HG03039 (cell line): ENCODE results near the gene DCAF15.

ENCODE experiments used
- ATAC-seq: cut with Tn5 transposase; IDR thresholded peaks from one replicate; pipeline ENCODE4 v1.9.1; 2021; ENCODE audit warnings: mild to moderate bottlenecking, moderate library complexity; ENCODE audit not compliant: unreplicated experiment

Gene DCAF15

GRCh38 chr19:13929956-13930355, 22.4 kb upstream of the DCAF15 start:
- no peak for ATAC-seq

- ATAC-seq: no peak
Measured at GRCh38 chr19:13930402-13930801, 21.9 kb upstream of the DCAF15 start.

DNA sequence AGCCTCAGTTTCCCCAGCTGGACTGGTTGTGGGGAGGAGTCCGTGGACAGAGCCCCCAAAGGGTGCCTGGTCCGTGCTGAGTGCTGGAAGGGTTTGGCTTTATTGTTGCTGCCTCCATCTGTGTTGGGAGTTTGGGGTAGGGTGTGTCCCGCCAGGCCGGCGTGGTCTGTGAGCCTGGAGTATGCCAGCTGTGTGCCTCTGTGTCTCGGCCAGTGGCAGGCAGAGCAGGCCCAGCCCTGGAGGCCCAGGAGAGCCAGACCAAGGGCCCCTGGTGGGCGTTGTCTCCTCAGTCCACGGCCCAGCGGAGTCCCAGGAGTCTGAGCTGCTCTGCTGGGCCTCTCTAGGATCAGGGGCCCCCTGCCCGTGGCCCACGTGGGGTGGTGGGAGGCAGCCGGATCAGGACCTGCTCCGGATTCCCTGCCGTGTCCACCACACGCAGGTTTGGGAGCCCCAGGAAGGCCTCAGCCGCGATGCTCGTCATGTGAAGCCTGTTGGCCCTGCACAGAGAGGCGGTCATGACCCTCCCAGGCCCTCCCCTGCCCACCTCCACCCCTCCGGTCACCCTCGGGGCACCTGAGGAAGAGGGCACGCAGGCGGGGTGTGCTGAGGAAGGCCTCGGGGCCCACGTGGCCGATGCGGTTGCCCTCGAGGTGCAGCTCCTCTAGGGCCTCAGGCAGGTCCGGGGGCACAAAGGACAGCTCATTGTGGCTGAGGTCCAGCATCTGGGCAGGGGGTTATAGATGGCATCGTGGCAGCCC, 20.7 kb upstream of the DCAF15 start:
- no peak for ATAC-seq

DNA sequence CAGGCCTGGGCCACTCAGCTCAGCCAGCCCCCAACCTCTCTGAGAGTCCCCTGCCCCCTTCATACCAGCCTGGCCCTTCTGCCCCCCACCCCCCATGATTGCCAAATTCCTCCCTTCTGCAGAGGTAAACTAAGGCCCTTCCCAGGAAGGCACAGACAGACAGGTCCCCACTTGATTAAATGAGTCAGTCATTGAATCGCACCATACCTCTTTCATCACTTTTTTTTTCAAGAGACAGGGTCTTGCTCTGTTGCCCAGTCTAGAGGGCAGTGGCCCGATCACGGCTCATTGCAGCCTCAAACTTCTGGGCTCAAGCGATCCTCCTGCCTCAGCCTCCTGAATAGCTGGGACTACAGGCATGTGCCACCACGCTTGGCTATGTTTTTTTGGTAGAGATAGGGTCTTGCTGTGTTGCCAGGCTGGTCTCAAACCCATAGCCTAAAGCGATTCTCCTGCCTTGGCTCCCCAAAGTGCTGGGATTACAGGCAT, 20.1 kb upstream of the DCAF15 start:
- no peak for ATAC-seq

- no peak for ATAC-seq
Measured at GRCh38 chr19:13932911-13933393, 19.4 kb upstream of the DCAF15 start.

DNA sequence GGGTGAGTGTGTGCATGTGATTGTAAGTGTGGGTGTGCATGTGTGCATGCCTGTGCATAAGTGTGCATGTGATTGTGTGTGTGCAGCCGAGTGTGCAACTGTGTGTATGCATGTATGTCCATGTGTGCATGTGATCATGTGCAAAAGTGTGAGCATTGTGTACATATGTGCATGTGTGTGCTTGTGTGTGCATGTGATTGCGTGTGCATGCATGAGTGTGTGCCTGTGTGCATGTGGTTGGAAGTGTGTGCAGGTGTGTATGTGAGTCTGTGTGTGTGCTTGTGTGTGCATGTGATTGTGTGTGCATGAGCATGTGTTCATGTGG, 17.6 kb upstream of the DCAF15 start:
- ATAC-seq: no peak

GRCh38 chr19:13935765-13936510, 16.4 kb upstream of the DCAF15 start:
- ATAC-seq: no peak

DNA sequence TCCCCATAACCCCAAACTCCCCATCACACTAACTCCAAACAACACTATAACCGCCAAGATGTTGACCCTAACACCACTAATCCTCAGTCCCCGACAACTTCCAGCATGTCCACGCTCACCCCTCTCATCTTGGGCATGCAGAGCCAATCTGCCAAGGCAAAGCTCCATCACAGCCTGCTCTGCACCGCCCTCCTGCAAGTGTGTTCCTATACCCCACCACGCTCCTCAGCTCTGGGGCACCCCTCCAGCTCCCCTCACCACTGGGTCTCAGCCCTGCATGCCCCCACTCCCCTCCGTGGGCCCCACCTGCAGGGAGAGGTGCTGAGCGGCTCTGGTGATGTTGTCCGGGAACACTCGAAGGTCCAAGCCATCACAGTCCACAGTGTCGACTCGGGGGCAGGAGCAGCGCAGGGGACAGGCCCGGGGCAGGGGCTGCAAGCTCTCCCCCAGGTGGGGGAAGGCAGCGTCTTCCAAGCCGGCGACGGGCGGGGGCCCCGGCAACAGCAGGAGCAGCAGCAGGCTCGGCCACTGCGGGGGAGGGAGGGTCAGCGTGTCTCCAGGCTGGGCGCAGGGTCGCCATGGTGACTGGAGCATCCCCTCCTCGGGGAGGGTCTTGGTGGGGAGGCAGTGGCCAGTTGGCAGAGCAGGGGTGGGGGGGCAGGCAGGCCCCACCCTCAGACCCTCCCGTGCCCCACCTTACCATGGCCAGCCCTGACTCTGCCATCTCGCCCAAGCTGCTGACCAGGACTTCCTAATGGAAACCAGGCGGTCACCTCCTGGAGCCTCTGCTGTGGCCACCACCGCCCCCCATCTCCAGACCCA, 14.6 kb upstream of the DCAF15 start:
- no peak for ATAC-seq

DNA sequence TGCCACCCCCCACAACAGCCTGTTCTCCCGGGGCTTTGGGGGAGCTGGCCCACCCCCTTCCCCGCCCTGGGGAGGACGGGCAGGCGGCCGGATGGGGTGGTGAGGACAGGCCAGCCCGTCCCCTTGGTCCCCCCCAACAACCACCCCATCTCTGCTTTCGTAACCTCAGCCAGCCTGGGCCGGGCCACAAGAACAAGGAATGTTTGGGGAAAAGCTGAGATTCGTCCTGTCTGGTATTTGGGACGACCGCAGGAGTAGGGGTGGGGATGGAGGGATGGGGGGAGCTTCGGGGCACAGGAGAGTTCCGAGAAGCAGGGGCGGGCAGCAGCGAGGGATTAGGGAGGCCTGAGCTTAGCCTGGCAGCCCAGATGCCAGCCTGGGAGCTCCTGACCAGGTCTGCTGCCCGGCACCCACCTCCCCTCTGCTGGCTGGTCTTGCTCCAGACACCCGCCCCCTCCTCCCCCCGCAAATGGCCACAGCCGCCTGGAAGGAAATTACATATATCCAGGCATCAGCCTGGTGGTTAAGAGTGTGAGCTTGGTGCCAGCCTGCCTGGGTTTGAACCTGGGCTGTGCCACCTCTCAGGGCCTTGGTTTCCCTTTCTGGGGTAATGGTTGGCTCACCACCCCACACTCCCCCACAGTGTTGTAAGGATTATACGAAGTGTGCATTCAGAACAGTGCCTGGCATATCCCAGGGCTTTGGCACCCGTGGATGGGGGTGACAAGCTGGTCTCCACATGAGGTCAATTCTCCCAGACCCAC, 13.8 kb upstream of the DCAF15 start, which contains the start of gene PODNL1:
PODNL1 (minus strand) TSS at position 117 of the 764 bp plus-strand sequence. CDS start 236 bp downstream, outside the sequence.
- ATAC-seq: no peak

DNA sequence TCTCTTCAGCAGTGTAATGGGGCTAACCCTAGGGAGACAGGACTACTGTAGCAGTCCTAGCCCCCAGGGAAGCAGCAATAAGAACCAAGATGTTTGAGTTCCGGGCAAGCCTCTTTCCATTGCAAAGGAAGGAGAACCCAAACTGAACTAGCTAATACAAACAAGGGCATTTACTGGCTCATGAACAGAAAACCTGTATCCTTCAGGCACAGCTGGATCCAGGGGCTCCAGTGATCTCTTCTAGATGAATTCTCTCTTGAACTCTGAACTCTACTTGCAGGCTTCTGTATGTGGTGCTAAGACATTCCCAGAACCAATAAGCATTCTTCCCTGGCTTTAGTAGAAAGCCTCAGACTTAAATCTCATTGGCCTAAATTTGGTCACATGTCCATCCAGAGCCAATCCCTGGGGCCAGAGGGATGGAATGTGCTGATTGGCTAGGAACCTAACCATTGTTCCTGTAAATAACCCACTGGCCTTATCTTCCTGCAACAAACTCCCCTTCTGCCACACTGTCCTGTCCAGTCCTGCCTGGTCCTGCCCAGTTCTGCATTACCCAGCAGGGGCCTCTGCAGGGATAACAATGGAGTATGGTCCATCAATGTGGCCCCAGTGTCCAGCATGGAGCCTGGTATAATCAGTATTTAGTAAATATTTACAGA, 10.2 kb upstream of the DCAF15 start:
- no peak for ATAC-seq

DNA sequence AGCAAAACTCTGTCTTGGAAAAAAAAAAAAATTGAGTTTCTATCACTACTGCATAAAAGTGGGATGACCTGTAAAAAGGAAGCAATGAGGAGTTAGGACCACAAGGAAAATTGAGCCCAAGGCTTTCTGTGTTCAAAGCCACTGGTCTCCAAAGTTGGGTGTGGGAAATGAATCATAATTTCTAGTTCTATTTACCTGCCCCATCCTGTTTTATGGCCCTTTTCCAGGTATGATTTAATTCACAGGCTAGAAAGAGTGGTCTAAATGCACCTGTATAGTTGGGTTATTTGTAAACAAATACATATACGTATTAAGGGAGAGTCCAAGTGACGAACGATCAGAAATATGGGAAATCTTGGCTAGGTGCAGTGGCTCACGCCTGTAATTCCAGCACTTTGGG, 5.9 kb upstream of the DCAF15 start:
- no peak for ATAC-seq

GRCh38 chr19:13951043-13951442, 1.3 kb upstream of the DCAF15 start:
- ATAC-seq: no peak

DNA sequence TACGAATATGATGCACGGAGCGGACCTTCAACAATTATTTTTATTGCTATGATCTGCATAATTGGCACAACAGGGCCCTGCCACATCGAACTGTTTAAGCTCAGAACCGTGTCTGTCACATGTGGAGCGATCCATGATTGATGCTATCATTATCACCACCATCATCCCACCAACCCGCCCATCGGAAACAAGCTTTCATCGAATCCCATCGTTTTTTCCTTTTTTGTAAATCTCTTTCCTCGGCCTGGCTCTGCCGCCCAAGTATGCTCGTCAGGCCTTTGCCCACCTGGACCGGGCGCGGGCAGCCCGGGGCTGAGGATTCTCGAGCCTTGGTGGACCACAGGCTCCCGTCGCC, 533 bp upstream of the DCAF15 start:
- no peak for ATAC-seq

- ATAC-seq: no peak
Measured at GRCh38 chr19:13952931-13953531, 722 bp downstream of the DCAF15 start.

- ATAC-seq: no peak
Measured at GRCh38 chr19:13954185-13954584, 1.9 kb downstream of the DCAF15 start.

DNA sequence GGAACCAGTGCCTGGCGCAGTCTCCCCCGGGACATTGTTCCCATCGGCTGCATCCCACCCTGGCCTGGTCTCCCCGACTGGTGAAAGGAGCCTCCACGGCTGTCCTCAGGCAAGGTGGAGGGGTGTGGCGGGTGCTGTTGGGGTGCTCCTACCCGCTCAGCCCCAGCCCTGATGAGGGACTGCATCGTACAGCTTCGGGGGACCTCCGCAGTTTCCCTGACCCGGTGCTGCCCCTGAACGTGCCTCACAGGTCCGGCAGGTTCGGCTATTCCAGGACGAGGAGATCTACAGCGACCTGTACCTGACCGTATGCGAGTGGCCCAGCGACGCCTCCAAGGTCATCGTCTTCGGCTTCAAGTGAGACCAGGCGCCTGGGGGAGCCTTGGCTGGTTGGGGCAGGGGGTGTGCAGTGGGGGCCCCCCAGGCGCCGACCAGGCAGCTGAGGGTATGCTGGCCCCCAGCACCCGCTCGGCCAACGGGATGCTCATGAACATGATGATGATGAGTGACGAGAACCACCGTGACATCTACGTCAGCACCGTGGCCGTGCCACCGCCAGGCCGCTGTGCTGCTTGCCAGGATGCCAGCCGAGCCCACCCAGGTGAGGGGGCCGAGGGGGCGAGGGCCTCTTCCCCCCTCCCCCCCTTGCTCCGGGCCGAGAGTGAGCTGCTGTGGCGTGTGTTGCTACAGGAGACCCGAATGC, 3.5 kb downstream of the DCAF15 start:
- no peak for ATAC-seq

DNA sequence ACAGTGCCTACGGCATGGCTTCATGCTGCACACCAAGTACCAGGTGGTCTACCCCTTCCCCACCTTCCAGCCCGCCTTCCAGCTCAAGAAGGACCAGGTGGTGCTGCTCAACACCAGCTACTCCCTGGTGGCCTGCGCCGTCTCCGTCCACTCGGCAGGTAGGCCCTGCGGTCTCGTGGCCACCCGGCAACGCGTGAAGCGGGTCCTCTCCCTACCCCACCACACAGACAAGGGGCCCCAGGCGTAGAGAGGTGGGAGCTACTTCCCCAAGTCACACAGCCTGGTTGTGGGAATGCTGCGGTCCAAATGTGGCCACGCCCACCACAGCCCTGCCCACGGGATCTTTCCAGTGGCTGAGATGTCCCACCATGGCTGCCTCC, 4.0 kb downstream of the DCAF15 start:
- no peak for ATAC-seq

GRCh38 chr19:13957051-13957450, 4.7 kb downstream of the DCAF15 start:
- no peak for ATAC-seq

GRCh38 chr19:13958043-13958442, 5.7 kb downstream of the DCAF15 start:
- no peak for ATAC-seq
